ENCODE data around the gene NAT10. TPM values are rescaled to one million over a fixed set of nuclear protein-coding genes. Genes with fewer than 3 reads are reported as not detected.

Gene NAT10
- total RNA-seq, 4 donors from 2014 or later, result 41.2 to 59.8 (median 48.2) TPM

GRCh38 chr11:34182921-34183685 lies 77.7 kb downstream of the NAT10 start:
- Histone ChIP-seq H3K4me1 (peaks cover 31% of the 10 kb centered on the region), H3K4me3 (no peak overlapping the region), H3K36me3 (no peaks in the 10 kb centered on the region), H3K9me3 (no peaks in the 10 kb centered on the region), H3K27ac (no peak overlapping the region), H3K27me3 (no peaks in the 10 kb centered on the region)
- WGBS, result 84% methylated on average over 8 of the region's 13 CpGs
- TF ChIP-seq POLR2AphosphoS5 (IDR thresholded peaks at IDR 0.05), result no peak
- no peak for TF ChIP-seq EP300 (IDR thresholded peaks at IDR 0.05)
- TF ChIP-seq CTCF (IDR thresholded peaks at IDR 0.05), result no peak
- TF ChIP-seq POLR2A (IDR thresholded peaks at IDR 0.05), result no peak
- DNase-seq (ENCODE audit: low spot score in 2 of 2), result no peak

GRCh38 chr11:34183848-34184391 lies 78.5 kb downstream of the NAT10 start:
- no peaks in the 10 kb centered on the region for H3K36me3 ChIP-seq
- no peaks in the 10 kb centered on the region for H3K27me3 ChIP-seq
- TF ChIP-seq POLR2A (IDR thresholded peaks at IDR 0.05) (no peak), EP300 (IDR thresholded peaks at IDR 0.05) (no peak), CTCF (IDR thresholded peaks at IDR 0.05) (no peak), POLR2AphosphoS5 (IDR thresholded peaks at IDR 0.05) (no peak)
- H3K4me3 ChIP-seq, result no peak overlapping the region
- H3K27ac ChIP-seq, result no peak overlapping the region
- no peaks in the 10 kb centered on the region for H3K9me3 ChIP-seq
- peaks cover 31% of the 10 kb centered on the region for H3K4me1 ChIP-seq
- 81% methylated on average over 9 of the region's 9 CpGs for WGBS
- DNase-seq (ENCODE audit: low spot score in 2 of 2), result no peak

DNA sequence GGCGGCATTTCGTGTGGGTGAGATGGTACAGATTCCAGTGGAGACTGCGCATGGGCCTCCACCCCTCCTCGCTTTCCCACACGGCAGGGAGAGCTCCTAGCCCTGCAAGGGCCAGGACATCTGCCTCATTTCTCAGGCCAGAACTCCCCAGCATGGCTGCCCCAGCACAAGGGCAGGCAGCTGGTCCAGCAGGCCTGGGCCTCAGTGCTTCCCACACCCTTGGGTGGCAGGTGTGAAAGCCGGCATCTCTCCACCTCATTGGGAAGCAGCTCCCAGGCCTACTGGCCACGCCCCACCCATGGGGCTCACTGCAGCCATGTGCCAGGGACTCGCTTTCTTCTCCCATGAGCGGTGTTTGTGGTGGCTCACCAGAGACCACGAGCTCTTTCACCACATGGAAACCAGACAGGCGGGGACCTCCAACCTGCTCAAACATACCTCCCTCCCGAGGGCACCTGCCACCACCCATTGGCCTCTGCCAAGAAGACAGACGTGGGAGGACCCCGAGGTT lies 79.1 kb downstream of the NAT10 start:
- no peaks in the 10 kb centered on the region for H3K36me3 ChIP-seq
- 87% methylated on average over 8 of the region's 14 CpGs for WGBS
- H3K27me3 ChIP-seq, result no peaks in the 10 kb centered on the region
- no peaks in the 10 kb centered on the region for H3K9me3 ChIP-seq
- H3K27ac ChIP-seq, result no peak overlapping the region
- TF ChIP-seq POLR2AphosphoS5 (IDR thresholded peaks at IDR 0.05) (no peak), EP300 (IDR thresholded peaks at IDR 0.05) (no peak), CTCF (IDR thresholded peaks at IDR 0.05) (no peak), POLR2A (IDR thresholded peaks at IDR 0.05) (no peak)
- H3K4me3 ChIP-seq, result no peak overlapping the region
- H3K4me1 ChIP-seq, result peaks cover 31% of the 10 kb centered on the region
- no peak for DNase-seq (ENCODE audit: low spot score in 2 of 2)

DNA sequence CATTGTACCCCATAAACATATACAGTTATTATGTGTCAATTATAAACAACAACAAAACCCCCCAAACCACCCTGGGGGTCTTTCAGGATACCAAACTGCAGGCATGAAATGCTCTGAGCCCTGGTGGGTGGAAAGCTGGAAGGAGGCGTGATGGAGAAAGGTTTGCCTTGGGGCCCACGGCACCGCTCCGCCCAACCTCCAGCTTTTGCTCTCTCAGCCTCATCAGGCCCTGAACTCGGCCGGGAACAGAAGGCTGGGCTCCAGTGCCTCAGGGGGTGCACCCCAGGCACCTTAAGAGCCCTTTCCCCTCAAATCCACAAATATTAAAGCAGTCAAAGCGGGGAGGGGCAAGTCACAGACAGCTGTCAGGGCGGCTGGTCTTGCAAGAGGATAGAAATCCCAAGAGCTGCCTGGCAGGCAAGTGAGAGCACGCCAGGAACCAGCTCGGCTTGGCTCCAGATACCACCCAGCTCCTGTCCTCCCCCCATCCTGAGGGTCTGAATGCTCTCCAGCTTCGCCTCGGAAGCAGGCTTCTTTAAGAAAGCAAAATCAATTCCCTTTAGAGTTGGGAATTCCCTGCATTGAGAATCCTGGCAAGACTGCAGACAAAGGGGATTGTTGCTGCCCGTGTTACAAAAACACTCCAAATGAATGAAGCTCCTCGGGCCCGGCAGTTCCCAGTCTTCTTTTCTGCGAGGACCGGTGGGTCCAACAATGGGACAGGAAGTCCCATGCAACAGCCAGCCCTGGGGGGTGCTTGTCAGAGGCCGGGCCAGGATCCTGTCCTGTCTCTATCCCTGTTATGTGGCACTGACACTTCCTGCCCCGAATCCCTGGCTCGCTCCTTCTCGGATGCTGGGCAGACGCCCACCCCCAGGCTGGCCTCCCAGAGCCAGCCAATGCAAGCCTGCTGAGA lies 80.8 kb downstream of the NAT10 start:
- Histone ChIP-seq H3K9me3 (no peaks in the 10 kb centered on the region), H3K4me1 (peaks cover 30% of the 10 kb centered on the region), H3K4me3 (no peak overlapping the region), H3K36me3 (no peaks in the 10 kb centered on the region), H3K27me3 (no peaks in the 10 kb centered on the region), H3K27ac (no peak overlapping the region)
- no peak for DNase-seq (ENCODE audit: low spot score in 2 of 2)
- TF ChIP-seq CTCF (IDR thresholded peaks at IDR 0.05) (no peak), EP300 (IDR thresholded peaks at IDR 0.05) (no peak), POLR2A (IDR thresholded peaks at IDR 0.05) (no peak), POLR2AphosphoS5 (IDR thresholded peaks at IDR 0.05) (no peak)
- WGBS, result 28% methylated on average over 16 of the region's 22 CpGs

Measured in suprapubic skin (tissue), 4 donors.